Measurements from ENCODE around the gene EYA2. TPM values are rescaled to one million over a fixed set of nuclear protein-coding genes. Genes with fewer than 3 reads are reported as not detected.
A peak's percentile ranks its signal among the peaks of the same experiment; 100 is the strongest.
"Not testable (repeated sequence)": the region's sequence is repeated elsewhere in the genome, so short reads cannot be mapped to it uniquely, and the experiment has no call there.

EYA2 gene
- total RNA-seq, 4 donors from 2014 or later, result 0.60 to 4.0 (median 0.99) TPM

GRCh38 chr20:47202733-47203667 is 308.4 kb downstream of the EYA2 start:
- no peak for ATAC-seq
- Histone ChIP-seq H3K27me3 (no peaks in the 10 kb centered on the region), H3K36me3 (no peaks in the 10 kb centered on the region), H3K9me3 (no peaks in the 10 kb centered on the region), H3K27ac (no peak overlapping the region), H3K4me3 (no peak overlapping the region), H3K4me1 (peaks cover 0 to 3% of the 10 kb centered on the region in 2 donors)
- intact Hi-C loops (cut with DNase I; ENCODE audit: low total_unique reads) (no loop called here), in situ Hi-C loops (cut with MboI; ENCODE audit: low sequenced_read_pairs in 4 of 4) (no loop called here)
- no peak for TF ChIP-seq POLR2A (IDR thresholded peaks at IDR 0.05)
- TF ChIP-seq CTCF (IDR thresholded peaks at IDR 0.05 in 4 of 5, conservative IDR thresholded peaks at IDR 0.05 in 1 of 5), result no peak
- no peak for DNase-seq

- Histone ChIP-seq H3K36me3 (peaks cover 0 to 7% of the 10 kb centered on the region in 2 donors), H3K4me1 (peaks cover 0 to 3% of the 10 kb centered on the region in 2 donors), H3K4me3 (no peak overlapping the region), H3K27ac (no peak overlapping the region), H3K9me3 (no peaks in the 10 kb centered on the region), H3K27me3 (no peaks in the 10 kb centered on the region)
- in situ Hi-C loops (cut with MboI; ENCODE audit: low sequenced_read_pairs in 4 of 4) (no loop called here), intact Hi-C loops (cut with DNase I; ENCODE audit: low total_unique reads) (loop anchor here (2.0 kb wide), 1 partner anchor 417 kb away; no protein-coding TSS in a partner anchor)
- ATAC-seq (no peak), DNase-seq (no peak)
- TF ChIP-seq POLR2A (IDR thresholded peaks at IDR 0.05) (no peak), CTCF (IDR thresholded peaks at IDR 0.05 in 4 of 5, conservative IDR thresholded peaks at IDR 0.05 in 1 of 5) (no peak)
Observed at GRCh38 chr20:47204008-47204849, 309.6 kb downstream of the EYA2 start.

GRCh38 chr20:47204850-47205122 is 310.1 kb downstream of the EYA2 start:
- H3K4me1 ChIP-seq; ATAC-seq; H3K9me3 ChIP-seq; H3K4me3 ChIP-seq; in situ Hi-C loops (cut with MboI; ENCODE audit: low sequenced_read_pairs in 4 of 4); H3K27ac ChIP-seq; H3K27me3 ChIP-seq; DNase-seq: not testable (repeated sequence)
- peaks cover 0 to 13% of the 10 kb centered on the region in 2 donors for H3K36me3 ChIP-seq
- intact Hi-C loops (cut with DNase I; ENCODE audit: low total_unique reads), result loop anchor here (1.0 to 5.0 kb wide), 3 partner anchors 58 to 416 kb away; no protein-coding TSS in a partner anchor

GRCh38 chr20:47205577-47206123 is 311.0 kb downstream of the EYA2 start:
- Histone ChIP-seq H3K36me3 (peaks cover 0 to 22% of the 10 kb centered on the region in 2 donors), H3K27me3 (no peaks in the 10 kb centered on the region), H3K4me3 (no peak overlapping the region), H3K9me3 (no peaks in the 10 kb centered on the region), H3K27ac (peak overlapping the region in 1 of 4 donors; percentile 47), H3K4me1 (peaks cover 0 to 3% of the 10 kb centered on the region in 2 donors)
- ATAC-seq, result peak; percentile 91 to 93
- TF ChIP-seq CTCF (IDR thresholded peaks at IDR 0.05 in 4 of 5, conservative IDR thresholded peaks at IDR 0.05 in 1 of 5), result peak; percentile 62 to 74 (median 66)
- TF ChIP-seq POLR2A (IDR thresholded peaks at IDR 0.05), result no peak
- in situ Hi-C loops (cut with MboI; ENCODE audit: low sequenced_read_pairs in 4 of 4), result no loop called here
- intact Hi-C loops (cut with DNase I; ENCODE audit: low total_unique reads), result loop anchor here (1.0 to 5.0 kb wide), 3 partner anchors 57 to 415 kb away; no protein-coding TSS in a partner anchor
- peak; percentile 59 to 84 for DNase-seq

- H3K27me3 ChIP-seq; in situ Hi-C loops (cut with MboI; ENCODE audit: low sequenced_read_pairs in 4 of 4); H3K9me3 ChIP-seq; ATAC-seq; H3K4me1 ChIP-seq; H3K27ac ChIP-seq; DNase-seq; H3K4me3 ChIP-seq: not testable (repeated sequence)
- H3K36me3 ChIP-seq, result peaks cover 0 to 31% of the 10 kb centered on the region in 2 donors
- intact Hi-C loops (cut with DNase I; ENCODE audit: low total_unique reads), result loop anchor here (5.0 kb wide), 1 partner anchor 56 kb away; no protein-coding TSS in a partner anchor
Observed at GRCh38 chr20:47206552-47206951, 311.9 kb downstream of the EYA2 start.
